HCT116 (cell line): ENCODE results near the gene PLB1. TPM values are rescaled to one million over a fixed set of nuclear protein-coding genes. Genes with fewer than 3 reads are reported as not detected.

ENCODE experiments used
- ATAC-seq: fragments of 200-7000 bp; cut with Tn5 transposase; 2 replicates; pipeline ENCODE4 v1.9.1; 2020; ENCODE audit warnings: mild to moderate bottlenecking, moderate library complexity
- BruUV-seq: library from RNA; stranded (reverse); fragments of 400-500 nt; replicated peaks from 2 replicates; lab custom pipeline; 2021; lab: Mats Ljungman, UMichigan
- CTCF ChIA-PET: fragments of 300-600 bp; sonication (Branson Sonifier 250); formaldehyde crosslinking; loops from one replicate; lab custom pipeline; 2021; ENCODE audit warnings: antibody characterized with exemption; lab: Charles Lee
- POLR2A ChIA-PET: fragments of 300-600, 350-600 bp; sonication (Branson Sonifier 250); formaldehyde crosslinking; loops from one replicate; lab custom pipeline; 2021; ENCODE audit warnings: antibody characterized with exemption; lab: Charles Lee
- RAD21 ChIA-PET, 2 experiments: fragments of 300-600 bp; sonication (Branson Sonifier 250); formaldehyde crosslinking; loops; one replicate each; lab custom pipeline; 2023; ENCODE audit warnings: low total read pairs in 2 of 2; ENCODE audit not compliant: uncharacterized antibody in 2 of 2, unreplicated experiment in 2 of 2, low non-redundant PET in 1 of 2; lab: Charles Lee
- DNase-seq: peaks from one replicate; pipeline ENCODE4 v3.0.0-alpha.2; 2010; ENCODE audit warnings: low read depth, low spot score
- H2AFZ ChIP-seq: fragments of 200-600 bp; shearing (Covaris generic), sonication (generic); 2 replicates; pipeline ENCODE4 v1.6.1; 2017; ENCODE audit warnings: low read depth, mixed run types, mixed read lengths, antibody characterized with exemption, low read length; ENCODE audit not compliant: poor library complexity, severe bottlenecking
- H3K27ac ChIP-seq: 2 replicates; pipeline ENCODE4 v1.5.1; 2012; ENCODE audit warnings: low read depth, low read length
- H3K27me3 ChIP-seq: fragments of 200-600 bp; sonication (generic); 2 replicates; pipeline ENCODE4 v1.6.1; 2016; ENCODE audit warnings: mixed run types, low read length, mixed read lengths; ENCODE audit not compliant: insufficient read depth
- H3K36me3 ChIP-seq, 2 experiments: fragments of 200-500 bp in 1 of 2; fragments of 200-600 bp in 1 of 2; sonication (Bioruptor generic) in 1 of 2; sonication (generic) in 1 of 2; 2 replicates each; pipeline versions ENCODE4 v1.5.1 to v1.6.1; 2014 to 2016; ENCODE audit warnings: low read length in 2 of 2, inconsistent platforms in 1 of 2, mixed read lengths in 1 of 2, mixed run types in 1 of 2; ENCODE audit not compliant: insufficient read depth in 2 of 2, control insufficient read depth in 1 of 2
- H3K4me1 ChIP-seq, 2 experiments: fragments of 200-600 bp in 1 of 2; sonication (generic) in 1 of 2; 2 replicates each; pipeline versions ENCODE4 v1.5.1 to v1.6.1; 2012 to 2017; ENCODE audit warnings: low read length in 2 of 2, inconsistent platforms in 1 of 2, mild to moderate bottlenecking in 1 of 2, mixed read lengths in 1 of 2, mixed run types in 1 of 2, moderate library complexity in 1 of 2; ENCODE audit not compliant: insufficient read depth in 2 of 2, control insufficient read depth in 1 of 2
- H3K4me2 ChIP-seq: fragments of 200-600 bp; sonication (generic); 2 replicates; pipeline ENCODE4 v1.6.1; 2017; ENCODE audit warnings: mixed run types, low read length, mixed read lengths
- H3K4me3 ChIP-seq, 2 experiments: fragments of 200-600 bp in 1 of 2; sonication (generic) in 1 of 2; replicated peaks in 1 of 2; 2 replicates each; pipeline ENCODE4 v1.5.1; 2011 to 2016; ENCODE audit warnings: low read length in 2 of 2, control low read depth in 1 of 2, low read depth in 1 of 2, mild to moderate bottlenecking in 1 of 2, mixed read lengths in 1 of 2, mixed run types in 1 of 2
- H3K79me2 ChIP-seq: fragments of 200-600 bp; sonication (generic); 2 replicates; pipeline ENCODE4 v1.6.1; 2017; ENCODE audit warnings: mild to moderate bottlenecking, mixed run types, low read length, moderate library complexity, mixed read lengths; ENCODE audit not compliant: insufficient read depth
- H3K9ac ChIP-seq: fragments of 200-600 bp; sonication (generic); 2 replicates; pipeline ENCODE4 v1.6.1; 2016; ENCODE audit warnings: low read length, mixed read lengths
- H3K9me2 ChIP-seq: fragments of 200-600 bp; sonication (generic), shearing (Covaris generic); 2 replicates; pipeline ENCODE4 v1.6.1; 2017; ENCODE audit warnings: mixed run types, mild to moderate bottlenecking, moderate library complexity; ENCODE audit not compliant: insufficient read depth
- H3K9me3 ChIP-seq, 2 experiments: fragments of 200-500 bp in 1 of 2; fragments of 200-600 bp in 1 of 2; sonication (Bioruptor generic) in 1 of 2; sonication (generic) in 1 of 2; 2 replicates each; pipeline ENCODE4 v1.6.1; 2014 to 2017; ENCODE audit warnings: low read length in 2 of 2, mixed read lengths in 2 of 2, inconsistent platforms in 1 of 2, low read depth in 1 of 2, mild to moderate bottlenecking in 1 of 2, mixed run types in 1 of 2, moderate library complexity in 1 of 2; ENCODE audit not compliant: control insufficient read depth in 1 of 2, insufficient read depth in 1 of 2
- H4K20me1 ChIP-seq: fragments of 200-600 bp; sonication (generic), shearing (Covaris generic); 2 replicates; pipeline ENCODE4 v1.6.1; 2017; ENCODE audit warnings: mixed run types, mild to moderate bottlenecking, moderate library complexity; ENCODE audit not compliant: insufficient read depth
- CEBPB ChIP-seq: IDR thresholded peaks from 2 replicates; pipeline ENCODE4 v1.6.1; 2012; ENCODE audit warnings: low read depth
- EGR1 ChIP-seq: IDR thresholded peaks from 2 replicates; pipeline ENCODE4 v1.6.1; 2012; ENCODE audit warnings: low read depth
- ELF1 ChIP-seq: IDR thresholded peaks from 2 replicates; pipeline ENCODE4 v1.6.1; 2012; ENCODE audit warnings: low read depth, borderline replicate concordance
- EZH2 ChIP-seq: fragments of 200-600 bp; sonication (generic); IDR thresholded peaks from 2 replicates; pipeline ENCODE4 v1.6.1; 2017; ENCODE audit warnings: antibody characterized with exemption, mixed run types
- EZH2phosphoT487 ChIP-seq: fragments of 200-600 bp; IDR thresholded peaks from 2 replicates; pipeline ENCODE4 v1.6.1; 2018; ENCODE audit warnings: antibody characterized with exemption, borderline replicate concordance
- FOSL1 ChIP-seq: IDR thresholded peaks from 2 replicates; pipeline ENCODE4 v1.6.1; 2012; ENCODE audit warnings: low read depth
- JUND ChIP-seq: IDR thresholded peaks from 2 replicates; pipeline ENCODE4 v1.6.1; 2012
- POLR2A ChIP-seq: IDR thresholded peaks from 2 replicates; pipeline ENCODE4 v1.7.0; 2011; ENCODE audit warnings: borderline replicate concordance; ENCODE audit not compliant: insufficient read depth, insufficient read length; ENCODE audit errors: extremely low read depth
- SIN3A ChIP-seq: IDR thresholded peaks from 2 replicates; pipeline ENCODE4 v1.6.1; 2012; ENCODE audit warnings: low read depth
- SP1 ChIP-seq: IDR thresholded peaks from 2 replicates; pipeline ENCODE4 v1.6.1; 2012; ENCODE audit warnings: low read depth
- SRF ChIP-seq: IDR thresholded peaks from 2 replicates; pipeline ENCODE4 v1.6.1; 2012; ENCODE audit warnings: low read depth
- TCF7L2 ChIP-seq: IDR thresholded peaks from 2 replicates; pipeline ENCODE4 v1.7.0; 2011; ENCODE audit warnings: borderline replicate concordance, inconsistent platforms; ENCODE audit not compliant: insufficient read depth, insufficient read length; ENCODE audit errors: extremely low read depth
- YY1 ChIP-seq: IDR thresholded peaks from 2 replicates; pipeline ENCODE4 v1.6.1; 2011; ENCODE audit warnings: low read length, low read depth, moderate library complexity, mild to moderate bottlenecking; ENCODE audit not compliant: insufficient replicate concordance; ENCODE audit errors: extremely low read depth
- ZFX ChIP-seq: fragments of 450-650 bp; IDR thresholded peaks from 2 replicates; pipeline ENCODE4 v1.6.1; 2017
- ZNF274 ChIP-seq: fragments of 200-500 bp; sonication (Bioruptor generic); IDR thresholded peaks from 2 replicates; pipeline ENCODE4 v1.6.1; 2014; ENCODE audit warnings: mild to moderate bottlenecking, low read depth, low read length, inconsistent platforms
- intact Hi-C: fragments of 100-400 bp; cut with micrococcal nuclease; formaldehyde crosslinking; loops from 2 replicates; pipeline ENCODE4 v1.10.0; 2022
- total RNA-seq: library from RNA; stranded (reverse); gene quantifications from one replicate; pipeline ENCODE4 v1.2.1, GENCODE V29; 2021; ENCODE audit not compliant: unreplicated experiment
- TF ChIP-seq, protein P1 (sequence below): IDR thresholded peaks from 2 replicates; pipeline ENCODE4 v1.6.1; 2012; ENCODE audit warnings: low read depth
- TF ChIP-seq, protein P2 (sequence below): IDR thresholded peaks from 2 replicates; pipeline ENCODE4 v1.6.1; 2011; ENCODE audit warnings: mild to moderate bottlenecking, low read length, moderate library complexity; ENCODE audit not compliant: insufficient replicate concordance; ENCODE audit errors: extremely low read depth
- TF ChIP-seq, protein P3 (sequence below), 3 experiments: fragments of 200-600 bp in 1 of 3; sonication (generic) in 1 of 3; IDR thresholded peaks in 2 of 3; conservative IDR thresholded peaks in 1 of 3; 2 replicates each; pipeline ENCODE4 v1.5.1; 2012 to 2017; ENCODE audit warnings: low read depth in 2 of 3, low read length in 2 of 3, antibody characterized with exemption in 1 of 3, borderline replicate concordance in 1 of 3, control low read depth in 1 of 3, mild to moderate bottlenecking in 1 of 3, mixed read lengths in 1 of 3, mixed run types in 1 of 3, moderate library complexity in 1 of 3; ENCODE audit not compliant: insufficient read depth in 1 of 3
- TF ChIP-seq, protein P4 (sequence below): IDR thresholded peaks from 2 replicates; pipeline ENCODE4 v1.6.1; 2012
- TF ChIP-seq, protein P5 (sequence below): IDR thresholded peaks from 2 replicates; pipeline ENCODE4 v1.6.1; 2012

The PLB1 gene
- total RNA-seq, 1 experiment from 2014 or later: 0.49 TPM

DNA sequence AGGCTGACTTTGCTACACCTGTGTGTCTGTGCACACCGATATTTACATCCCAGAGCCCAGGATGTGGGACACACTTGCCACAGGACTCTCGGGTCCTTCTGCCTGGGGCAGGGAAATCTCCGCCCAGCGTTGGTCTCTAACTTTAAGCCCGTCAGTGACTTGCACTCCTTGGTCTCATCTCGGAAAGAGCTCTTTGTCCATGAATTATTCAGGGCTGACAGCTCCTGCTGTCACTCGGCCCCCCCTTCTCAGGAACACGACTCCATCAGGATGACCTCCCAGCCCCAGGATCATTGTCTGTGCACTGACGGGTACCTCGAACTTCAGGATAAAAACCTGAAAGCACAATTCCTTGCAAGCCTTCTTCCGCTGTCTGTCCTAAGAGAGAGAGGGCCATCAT lies 26.6 kb downstream of the PLB1 start:
- H3K27me3 ChIP-seq: peaks cover 9% of the 10 kb centered on the region; the same call in 1 of the 2 replicates
- H3K9me3 ChIP-seq: no peaks in the 10 kb centered on the region
- no peak overlapping the region for H3K4me3 ChIP-seq
- H2AFZ ChIP-seq: no peak overlapping the region
- no peak for DNase-seq
- no peak overlapping the region for H3K9ac ChIP-seq
- H3K36me3 ChIP-seq: no peaks in the 10 kb centered on the region
- POLR2A ChIA-PET: no interaction called here
- H3K9me2 ChIP-seq: no peaks in the 10 kb centered on the region
- no peaks in the 10 kb centered on the region for H4K20me1 ChIP-seq
- RAD21 ChIA-PET: no interaction called here
- BruUV-seq: no TSS peak
- no peaks in the 10 kb centered on the region for H3K79me2 ChIP-seq
- CTCF ChIA-PET: no interaction called here
- no peak overlapping the region for H3K4me2 ChIP-seq
- no peak overlapping the region for H3K27ac ChIP-seq
- intact Hi-C loops: no loop called here
- no peak for ATAC-seq
- no peak for TF ChIP-seq SP1
- TF ChIP-seq YY1: no peak
- TF ChIP-seq ZNF274: no peak
- TF ChIP-seq, protein P1, sequence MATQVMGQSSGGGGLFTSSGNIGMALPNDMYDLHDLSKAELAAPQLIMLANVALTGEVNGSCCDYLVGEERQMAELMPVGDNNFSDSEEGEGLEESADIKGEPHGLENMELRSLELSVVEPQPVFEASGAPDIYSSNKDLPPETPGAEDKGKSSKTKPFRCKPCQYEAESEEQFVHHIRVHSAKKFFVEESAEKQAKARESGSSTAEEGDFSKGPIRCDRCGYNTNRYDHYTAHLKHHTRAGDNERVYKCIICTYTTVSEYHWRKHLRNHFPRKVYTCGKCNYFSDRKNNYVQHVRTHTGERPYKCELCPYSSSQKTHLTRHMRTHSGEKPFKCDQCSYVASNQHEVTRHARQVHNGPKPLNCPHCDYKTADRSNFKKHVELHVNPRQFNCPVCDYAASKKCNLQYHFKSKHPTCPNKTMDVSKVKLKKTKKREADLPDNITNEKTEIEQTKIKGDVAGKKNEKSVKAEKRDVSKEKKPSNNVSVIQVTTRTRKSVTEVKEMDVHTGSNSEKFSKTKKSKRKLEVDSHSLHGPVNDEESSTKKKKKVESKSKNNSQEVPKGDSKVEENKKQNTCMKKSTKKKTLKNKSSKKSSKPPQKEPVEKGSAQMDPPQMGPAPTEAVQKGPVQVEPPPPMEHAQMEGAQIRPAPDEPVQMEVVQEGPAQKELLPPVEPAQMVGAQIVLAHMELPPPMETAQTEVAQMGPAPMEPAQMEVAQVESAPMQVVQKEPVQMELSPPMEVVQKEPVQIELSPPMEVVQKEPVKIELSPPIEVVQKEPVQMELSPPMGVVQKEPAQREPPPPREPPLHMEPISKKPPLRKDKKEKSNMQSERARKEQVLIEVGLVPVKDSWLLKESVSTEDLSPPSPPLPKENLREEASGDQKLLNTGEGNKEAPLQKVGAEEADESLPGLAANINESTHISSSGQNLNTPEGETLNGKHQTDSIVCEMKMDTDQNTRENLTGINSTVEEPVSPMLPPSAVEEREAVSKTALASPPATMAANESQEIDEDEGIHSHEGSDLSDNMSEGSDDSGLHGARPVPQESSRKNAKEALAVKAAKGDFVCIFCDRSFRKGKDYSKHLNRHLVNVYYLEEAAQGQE: no peak
- TF ChIP-seq, protein P2, sequence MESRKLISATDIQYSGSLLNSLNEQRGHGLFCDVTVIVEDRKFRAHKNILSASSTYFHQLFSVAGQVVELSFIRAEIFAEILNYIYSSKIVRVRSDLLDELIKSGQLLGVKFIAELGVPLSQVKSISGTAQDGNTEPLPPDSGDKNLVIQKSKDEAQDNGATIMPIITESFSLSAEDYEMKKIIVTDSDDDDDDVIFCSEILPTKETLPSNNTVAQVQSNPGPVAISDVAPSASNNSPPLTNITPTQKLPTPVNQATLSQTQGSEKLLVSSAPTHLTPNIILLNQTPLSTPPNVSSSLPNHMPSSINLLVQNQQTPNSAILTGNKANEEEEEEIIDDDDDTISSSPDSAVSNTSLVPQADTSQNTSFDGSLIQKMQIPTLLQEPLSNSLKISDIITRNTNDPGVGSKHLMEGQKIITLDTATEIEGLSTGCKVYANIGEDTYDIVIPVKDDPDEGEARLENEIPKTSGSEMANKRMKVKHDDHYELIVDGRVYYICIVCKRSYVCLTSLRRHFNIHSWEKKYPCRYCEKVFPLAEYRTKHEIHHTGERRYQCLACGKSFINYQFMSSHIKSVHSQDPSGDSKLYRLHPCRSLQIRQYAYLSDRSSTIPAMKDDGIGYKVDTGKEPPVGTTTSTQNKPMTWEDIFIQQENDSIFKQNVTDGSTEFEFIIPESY: no peak
- TF ChIP-seq EZH2phosphoT487: no peak
- no peak for TF ChIP-seq SRF
- no peak for TF ChIP-seq TCF7L2
- TF ChIP-seq, protein P3, sequence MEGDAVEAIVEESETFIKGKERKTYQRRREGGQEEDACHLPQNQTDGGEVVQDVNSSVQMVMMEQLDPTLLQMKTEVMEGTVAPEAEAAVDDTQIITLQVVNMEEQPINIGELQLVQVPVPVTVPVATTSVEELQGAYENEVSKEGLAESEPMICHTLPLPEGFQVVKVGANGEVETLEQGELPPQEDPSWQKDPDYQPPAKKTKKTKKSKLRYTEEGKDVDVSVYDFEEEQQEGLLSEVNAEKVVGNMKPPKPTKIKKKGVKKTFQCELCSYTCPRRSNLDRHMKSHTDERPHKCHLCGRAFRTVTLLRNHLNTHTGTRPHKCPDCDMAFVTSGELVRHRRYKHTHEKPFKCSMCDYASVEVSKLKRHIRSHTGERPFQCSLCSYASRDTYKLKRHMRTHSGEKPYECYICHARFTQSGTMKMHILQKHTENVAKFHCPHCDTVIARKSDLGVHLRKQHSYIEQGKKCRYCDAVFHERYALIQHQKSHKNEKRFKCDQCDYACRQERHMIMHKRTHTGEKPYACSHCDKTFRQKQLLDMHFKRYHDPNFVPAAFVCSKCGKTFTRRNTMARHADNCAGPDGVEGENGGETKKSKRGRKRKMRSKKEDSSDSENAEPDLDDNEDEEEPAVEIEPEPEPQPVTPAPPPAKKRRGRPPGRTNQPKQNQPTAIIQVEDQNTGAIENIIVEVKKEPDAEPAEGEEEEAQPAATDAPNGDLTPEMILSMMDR (IDR thresholded peaks at IDR 0.05 in 2 of 3, conservative IDR thresholded peaks at IDR 0.05 in 1 of 3; ENCODE audit: borderline replicate concordance in 1 of 3, insufficient read depth in 1 of 3, low read depth in 2 of 3, low read length in 2 of 3): no peak
- TF ChIP-seq EZH2: no peak
- TF ChIP-seq, protein P4, sequence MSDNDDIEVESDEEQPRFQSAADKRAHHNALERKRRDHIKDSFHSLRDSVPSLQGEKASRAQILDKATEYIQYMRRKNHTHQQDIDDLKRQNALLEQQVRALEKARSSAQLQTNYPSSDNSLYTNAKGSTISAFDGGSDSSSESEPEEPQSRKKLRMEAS: no peak
- TF ChIP-seq, protein P5, sequence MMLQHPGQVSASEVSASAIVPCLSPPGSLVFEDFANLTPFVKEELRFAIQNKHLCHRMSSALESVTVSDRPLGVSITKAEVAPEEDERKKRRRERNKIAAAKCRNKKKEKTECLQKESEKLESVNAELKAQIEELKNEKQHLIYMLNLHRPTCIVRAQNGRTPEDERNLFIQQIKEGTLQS: no peak
- TF ChIP-seq ELF1: no peak
- TF ChIP-seq FOSL1: no peak
- TF ChIP-seq POLR2A: no peak
- no peak for TF ChIP-seq EGR1
- no peak for TF ChIP-seq ZFX
- no peak for TF ChIP-seq CEBPB
- TF ChIP-seq JUND: no peak
- no peak for TF ChIP-seq SIN3A
- no peaks in the 10 kb centered on the region for H3K4me1 ChIP-seq
